HG03060 (cell line): ENCODE data around the gene HERC2.

Source experiments
- ATAC-seq: cut with Tn5 transposase; IDR thresholded peaks from one replicate; pipeline ENCODE4 v1.9.1; 2021; ENCODE audit warnings: low read depth, moderate number of reproducible peaks; ENCODE audit not compliant: unreplicated experiment

Gene HERC2

GRCh38 chr15:28079313-28079969 lies 242.5 kb downstream of the HERC2 start:
- ATAC-seq = no peak

GRCh38 chr15:28078191-28078719 lies 243.7 kb downstream of the HERC2 start:
- no peak for ATAC-seq

DNA sequence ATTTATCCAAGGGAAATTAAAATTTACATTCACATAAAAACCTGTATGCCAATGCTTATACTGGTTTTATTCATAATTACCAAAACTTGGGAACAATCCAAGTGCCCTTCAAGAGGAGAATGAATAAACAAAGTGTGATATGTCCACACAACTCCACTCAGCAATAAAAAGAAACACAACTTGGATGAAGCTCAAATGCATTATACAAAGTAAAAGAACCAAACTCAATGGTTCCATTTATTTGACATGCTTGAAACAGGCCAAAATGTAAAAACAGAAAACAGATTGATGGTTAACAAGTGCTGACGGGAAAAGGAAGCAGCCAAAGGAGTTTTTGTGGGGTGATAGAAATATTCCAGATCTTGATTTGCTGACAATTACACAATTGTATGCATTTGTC lies 246.4 kb downstream of the HERC2 start:
- ATAC-seq = no peak

DNA sequence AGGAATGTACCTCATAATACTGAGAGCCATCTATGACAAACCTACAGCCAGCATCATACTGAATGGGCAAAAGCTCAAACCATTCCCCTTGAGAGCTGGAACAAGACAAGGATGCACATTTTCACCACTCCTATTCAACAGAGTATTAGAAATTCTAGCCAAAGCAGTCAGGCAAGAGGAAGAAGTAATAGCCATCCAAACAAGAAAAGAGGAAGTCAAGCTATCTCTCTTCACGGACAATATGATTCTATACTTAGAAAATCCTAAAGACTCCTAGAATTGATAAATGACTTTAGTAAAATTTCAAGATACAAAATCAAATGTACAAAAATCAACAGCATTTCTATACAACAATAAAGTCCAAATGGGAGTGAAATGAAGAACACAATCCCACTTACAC lies 253.0 kb downstream of the HERC2 start:
- ATAC-seq = no peak

DNA sequence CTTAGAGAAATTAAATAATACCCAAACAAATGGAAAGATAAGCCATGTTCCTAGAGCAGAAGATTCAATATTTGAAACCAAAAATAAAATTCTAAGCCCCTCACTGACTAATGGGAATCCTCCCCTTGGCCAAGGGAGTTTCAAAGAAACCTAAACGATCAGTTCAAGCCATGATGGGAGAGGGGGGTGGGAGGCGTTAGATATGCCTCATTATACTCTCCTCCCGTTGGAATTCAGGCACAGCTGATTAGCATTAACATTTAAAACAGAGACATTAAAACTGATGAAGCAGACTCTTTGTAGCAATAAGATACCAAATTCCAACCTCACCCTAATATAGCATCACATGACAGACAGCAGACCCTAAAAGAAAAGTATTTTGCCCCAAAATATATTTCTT lies 255.7 kb downstream of the HERC2 start:
- no peak for ATAC-seq
